ENCODE results near the gene FAM209A.
"Not testable (repeated sequence)": the region's sequence is repeated elsewhere in the genome, so short reads cannot be mapped to it uniquely, and the experiment has no call there.

DNA sequence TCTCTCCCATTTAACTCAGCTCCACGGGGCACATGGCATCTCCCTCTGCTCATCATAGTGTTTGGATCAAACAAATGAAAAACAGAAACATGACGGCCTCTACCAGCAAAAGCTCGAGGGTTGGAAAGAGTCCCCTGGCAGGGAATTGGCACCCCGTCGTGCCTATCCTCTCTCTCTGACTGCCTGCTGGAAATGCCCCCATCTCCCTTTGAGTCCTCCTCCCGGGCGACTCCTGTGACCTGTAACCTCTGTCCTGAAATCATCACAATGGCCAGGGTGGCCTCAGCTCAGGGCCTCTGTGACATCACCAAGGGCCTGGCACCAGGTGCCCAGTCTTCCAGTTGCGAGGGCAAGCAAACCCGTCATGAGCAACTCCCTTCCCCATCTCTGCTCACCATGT lies 8.4 kb downstream of the FAM209A start, which contains the start of gene FAM209B:
- TF ChIP-seq, protein P1, sequence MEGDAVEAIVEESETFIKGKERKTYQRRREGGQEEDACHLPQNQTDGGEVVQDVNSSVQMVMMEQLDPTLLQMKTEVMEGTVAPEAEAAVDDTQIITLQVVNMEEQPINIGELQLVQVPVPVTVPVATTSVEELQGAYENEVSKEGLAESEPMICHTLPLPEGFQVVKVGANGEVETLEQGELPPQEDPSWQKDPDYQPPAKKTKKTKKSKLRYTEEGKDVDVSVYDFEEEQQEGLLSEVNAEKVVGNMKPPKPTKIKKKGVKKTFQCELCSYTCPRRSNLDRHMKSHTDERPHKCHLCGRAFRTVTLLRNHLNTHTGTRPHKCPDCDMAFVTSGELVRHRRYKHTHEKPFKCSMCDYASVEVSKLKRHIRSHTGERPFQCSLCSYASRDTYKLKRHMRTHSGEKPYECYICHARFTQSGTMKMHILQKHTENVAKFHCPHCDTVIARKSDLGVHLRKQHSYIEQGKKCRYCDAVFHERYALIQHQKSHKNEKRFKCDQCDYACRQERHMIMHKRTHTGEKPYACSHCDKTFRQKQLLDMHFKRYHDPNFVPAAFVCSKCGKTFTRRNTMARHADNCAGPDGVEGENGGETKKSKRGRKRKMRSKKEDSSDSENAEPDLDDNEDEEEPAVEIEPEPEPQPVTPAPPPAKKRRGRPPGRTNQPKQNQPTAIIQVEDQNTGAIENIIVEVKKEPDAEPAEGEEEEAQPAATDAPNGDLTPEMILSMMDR (optimal IDR thresholded peaks at IDR 0.05 in 1 of 3, IDR thresholded peaks at IDR 0.05 in 1 of 3, conservative IDR thresholded peaks at IDR 0.05 in 1 of 3; ENCODE audit: extremely low read depth in 1 of 3, insufficient read depth in 2 of 3, low read length in 3 of 3), result not testable (repeated sequence)
- TF ChIP-seq EZH2 (IDR thresholded peaks at IDR 0.05; ENCODE audit: low read length), result not testable (repeated sequence)

Measured in keratinocyte (primary cell).